Left lung (tissue), 10 donors: ENCODE results near the gene FASTK. TPM values are rescaled to one million over a fixed set of nuclear protein-coding genes. Genes with fewer than 3 reads are reported as not detected.

Source experiments
- ATAC-seq: fragments of 200-7000 bp; cut with Tn5 transposase; one replicate; pipeline ENCODE4 v1.9.1; 2020; ENCODE audit warnings: moderate library complexity
- DNase-seq, 4 donors: peaks; one replicate each; pipeline ENCODE4 v3.0.0-alpha.2; 2013 to 2020
- H3K27ac ChIP-seq, 2 donors: fragments of 200-600 bp; sonication (generic) in 1 of 2; one replicate each; pipeline versions ENCODE4 v1.5.0 to v1.8.0; 2020 to 2021
- H3K27me3 ChIP-seq, 2 donors: fragments of 200-600 bp; sonication (generic) in 1 of 2; one replicate each; pipeline versions ENCODE4 v1.5.0 to v1.8.0; 2020 to 2021
- H3K36me3 ChIP-seq, 2 donors: fragments of 200-600 bp; sonication (generic) in 1 of 2; one replicate each; pipeline versions ENCODE4 v1.5.0 to v1.8.0; 2020 to 2021
- H3K4me1 ChIP-seq, 2 donors: fragments of 200-600 bp; one replicate each; pipeline ENCODE4 v1.8.0; 2021
- H3K4me3 ChIP-seq, 2 donors: fragments of 200-600 bp; sonication (generic) in 1 of 2; one replicate each; pipeline versions ENCODE4 v1.5.0 to v1.8.0; 2020 to 2021; ENCODE audit warnings: mild to moderate bottlenecking in 1 of 2
- H3K9me3 ChIP-seq, 2 donors: fragments of 200-600 bp; sonication (generic) in 1 of 2; one replicate each; pipeline versions ENCODE4 v1.5.0 to v1.8.0; 2020 to 2021
- intact Hi-C, 2 donors: fragments of 100-400 bp; cut with DNase I; formaldehyde crosslinking; loops; one replicate each; pipeline versions ENCODE4 v1.11.2 to v1.14.2; 2022
- polyA plus RNA-seq, 6 donors: library from polyadenylated mRNA; unstranded; fragments of 120-200 nt; gene quantifications; one replicate each; pipeline ENCODE4 v1.2.1, GENCODE V29; 2013; ENCODE audit not compliant: insufficient read length in 6 of 6
- total RNA-seq, 2 donors: library from RNA; stranded (reverse); fragmentation: NEBNext Ultra II Directional; extraction: Animal tissue kit (Norgen Biotek cat#: 25700); gene quantifications; one replicate each; pipeline ENCODE4 v1.2.1, GENCODE V29; 2021
- TF ChIP-seq, protein P1 (sequence below), 2 donors: fragments of 200-600 bp; sonication (generic) in 1 of 2; IDR thresholded peaks; one replicate each; pipeline versions ENCODE4 v1.5.0 to v1.8.0; 2021; ENCODE audit warnings: antibody characterized with exemption in 2 of 2
- donor health status: DM: no; HTN: yes; CAD: no.
- donor health status: DM: no; HTN: no; CAD: no.

Gene FASTK
- total and polyA plus RNA-seq, 8 donors = 38.2 to 65.7 (median 54.1) TPM

DNA sequence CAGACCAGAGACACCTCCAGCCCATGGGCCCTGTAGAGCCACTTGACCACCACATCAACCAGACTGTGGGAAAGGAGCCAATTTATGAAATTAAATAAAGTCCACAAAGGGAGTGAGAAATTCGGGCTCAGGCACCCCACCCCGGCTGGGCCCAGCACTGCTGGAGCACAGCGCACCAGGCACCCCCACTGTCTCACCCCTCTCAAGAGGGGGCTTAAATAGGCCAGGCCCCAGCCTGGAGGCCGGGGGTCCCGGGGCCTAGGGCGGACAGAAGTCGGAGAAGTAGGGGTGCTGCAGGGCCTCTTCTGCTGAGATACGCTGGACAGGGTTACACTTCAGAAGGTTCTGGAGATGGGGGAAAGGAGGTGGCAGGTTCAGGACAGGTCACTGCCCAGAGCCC is 26.9 kb downstream of the FASTK start:
- Histone ChIP-seq H3K4me3 (no peak overlapping the region), H3K27me3 (peaks cover 0 to 23% of the 10 kb centered on the region in 2 donors), H3K4me1 (peaks cover 11 to 35% of the 10 kb centered on the region in 2 donors), H3K27ac (no peak overlapping the region), H3K9me3 (no peaks in the 10 kb centered on the region), H3K36me3 (peaks cover 0 to 4% of the 10 kb centered on the region in 2 donors)
- ATAC-seq (no peak), DNase-seq (no peak)
- TF ChIP-seq, protein P1, sequence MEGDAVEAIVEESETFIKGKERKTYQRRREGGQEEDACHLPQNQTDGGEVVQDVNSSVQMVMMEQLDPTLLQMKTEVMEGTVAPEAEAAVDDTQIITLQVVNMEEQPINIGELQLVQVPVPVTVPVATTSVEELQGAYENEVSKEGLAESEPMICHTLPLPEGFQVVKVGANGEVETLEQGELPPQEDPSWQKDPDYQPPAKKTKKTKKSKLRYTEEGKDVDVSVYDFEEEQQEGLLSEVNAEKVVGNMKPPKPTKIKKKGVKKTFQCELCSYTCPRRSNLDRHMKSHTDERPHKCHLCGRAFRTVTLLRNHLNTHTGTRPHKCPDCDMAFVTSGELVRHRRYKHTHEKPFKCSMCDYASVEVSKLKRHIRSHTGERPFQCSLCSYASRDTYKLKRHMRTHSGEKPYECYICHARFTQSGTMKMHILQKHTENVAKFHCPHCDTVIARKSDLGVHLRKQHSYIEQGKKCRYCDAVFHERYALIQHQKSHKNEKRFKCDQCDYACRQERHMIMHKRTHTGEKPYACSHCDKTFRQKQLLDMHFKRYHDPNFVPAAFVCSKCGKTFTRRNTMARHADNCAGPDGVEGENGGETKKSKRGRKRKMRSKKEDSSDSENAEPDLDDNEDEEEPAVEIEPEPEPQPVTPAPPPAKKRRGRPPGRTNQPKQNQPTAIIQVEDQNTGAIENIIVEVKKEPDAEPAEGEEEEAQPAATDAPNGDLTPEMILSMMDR (IDR thresholded peaks at IDR 0.05) = no peak
- intact Hi-C loops = no loop called here

DNA sequence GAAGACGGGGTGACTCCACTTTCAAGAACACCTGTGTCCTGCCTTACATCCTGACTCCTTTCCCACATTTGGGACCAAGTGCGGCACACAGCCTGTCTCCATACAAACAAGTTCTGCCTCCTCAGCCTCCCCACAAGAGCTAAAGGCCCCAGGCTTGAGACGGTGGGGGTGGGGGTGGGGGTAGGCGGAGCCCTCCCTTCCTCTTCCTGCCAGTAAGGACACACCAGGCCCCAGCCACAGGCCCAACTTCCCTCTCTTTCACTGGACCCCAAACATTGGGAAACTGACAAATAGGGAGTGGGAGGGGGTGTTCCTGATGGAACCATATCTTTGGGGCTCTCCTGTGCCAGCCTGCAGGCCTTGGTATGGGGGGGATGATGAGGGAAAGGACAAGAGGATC is 27.5 kb downstream of the FASTK start:
- intact Hi-C loops = no loop called here
- Histone ChIP-seq H3K4me1 (peaks cover 5 to 29% of the 10 kb centered on the region in 2 donors), H3K27me3 (peaks cover 0 to 23% of the 10 kb centered on the region in 2 donors), H3K27ac (no peak overlapping the region), H3K9me3 (no peaks in the 10 kb centered on the region), H3K36me3 (peaks cover 0 to 4% of the 10 kb centered on the region in 2 donors), H3K4me3 (no peak overlapping the region)
- no peak for DNase-seq
- TF ChIP-seq, protein P1 (IDR thresholded peaks at IDR 0.05) = no peak
- ATAC-seq = no peak

GRCh38 chr7:151051108-151051507 is 29.5 kb downstream of the FASTK start:
- no peaks in the 10 kb centered on the region for H3K9me3 ChIP-seq
- no peak overlapping the region for H3K4me3 ChIP-seq
- no peak overlapping the region for H3K27ac ChIP-seq
- ATAC-seq (peak; percentile 77), DNase-seq (peak in 3 of 4 donors; percentile 58 to 88 (median 83))
- intact Hi-C loops = no loop called here
- H3K27me3 ChIP-seq = peaks cover 0 to 23% of the 10 kb centered on the region in 2 donors
- TF ChIP-seq, protein P1 (IDR thresholded peaks at IDR 0.05) = no peak
- H3K36me3 ChIP-seq = peaks cover 0 to 6% of the 10 kb centered on the region in 2 donors
- H3K4me1 ChIP-seq = peaks cover 3 to 21% of the 10 kb centered on the region in 2 donors

GRCh38 chr7:151048911-151049463 is 31.6 kb downstream of the FASTK start:
- TF ChIP-seq, protein P1 (IDR thresholded peaks at IDR 0.05) = no peak
- H3K36me3 ChIP-seq = peaks cover 0 to 27% of the 10 kb centered on the region in 2 donors
- no peak for ATAC-seq

DNA sequence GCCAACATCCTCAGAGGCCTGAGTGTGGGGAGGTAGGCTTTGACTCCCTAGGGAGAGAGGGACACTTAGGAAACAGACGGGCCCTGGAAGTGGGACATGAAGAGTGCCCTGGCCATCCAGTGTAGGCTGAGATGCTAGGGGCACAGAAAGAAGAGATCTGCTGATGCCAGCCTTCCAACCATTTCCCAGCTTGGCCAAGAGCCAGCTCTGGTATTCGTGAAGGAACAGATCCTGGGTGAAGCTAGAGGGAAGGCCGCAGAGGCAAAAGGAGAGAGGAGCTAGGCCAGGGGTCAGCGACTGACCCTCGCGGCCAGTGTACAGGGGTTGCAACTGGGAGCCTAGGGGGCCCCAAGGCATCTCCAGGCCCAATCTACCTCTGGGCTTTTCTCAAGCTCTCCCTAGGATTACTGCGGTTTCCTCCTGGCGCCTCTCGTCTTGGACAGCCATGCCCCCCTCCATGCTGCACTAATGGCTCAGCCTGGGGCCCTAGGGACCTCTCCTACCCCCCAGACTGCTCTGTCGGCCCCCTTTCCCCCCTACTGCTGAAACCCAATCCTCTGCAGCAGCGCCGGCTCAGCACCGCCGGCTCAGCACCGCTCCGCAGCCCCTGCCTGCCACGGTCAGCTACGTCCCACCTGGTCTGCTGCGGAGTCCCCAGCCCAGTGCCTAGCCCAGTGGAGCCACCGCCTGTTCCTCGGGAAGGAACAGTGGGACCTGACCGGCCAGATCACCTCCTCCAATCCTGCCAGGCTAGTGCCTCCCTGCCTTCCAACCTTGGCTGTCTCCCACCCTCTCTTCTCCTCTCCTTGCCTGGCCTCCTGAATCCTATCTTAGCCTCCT is 32.4 kb downstream of the FASTK start, which contains the start of gene ASIC3:
Gene ASIC3, plus strand, starts transcription at position 556 of the 840 bp plus-strand sequence. CDS start 355 bp downstream, outside the sequence.
- Histone ChIP-seq H3K27ac (no peak within 1 kb of the TSS), H3K36me3 (peaks cover 0 to 28% of the 10 kb centered on the region in 2 donors)

More at GRCh38 chr7:151048911-151049463, 31.6 kb downstream of the FASTK start:
- H3K9me3 ChIP-seq = no peaks in the 10 kb centered on the region
- H3K4me3 ChIP-seq = no peak overlapping the region
- intact Hi-C loops = no loop called here
- peaks cover 3 to 21% of the 10 kb centered on the region in 2 donors for H3K4me1 ChIP-seq
- DNase-seq = no peak
- H3K27ac ChIP-seq = no peak overlapping the region
- peaks cover 0 to 23% of the 10 kb centered on the region in 2 donors for H3K27me3 ChIP-seq

More for the DNA sequence above, 32.4 kb downstream of the FASTK start, which contains the start of gene ASIC3:
- peaks cover 3 to 15% of the 10 kb centered on the region in 2 donors for H3K4me1 ChIP-seq
- TF ChIP-seq, protein P1 (IDR thresholded peaks at IDR 0.05) = no peak
- no peaks in the 10 kb centered on the region for H3K9me3 ChIP-seq
- intact Hi-C loops = no loop called here
- peaks cover 0 to 23% of the 10 kb centered on the region in 2 donors for H3K27me3 ChIP-seq
- DNase-seq (no peak), ATAC-seq (no peak)
- H3K4me3 ChIP-seq = no peak within 1 kb of the TSS
